Activated CD8-positive, alpha-beta memory T cell treated with anti-CD3 and anti-CD28 coated beads for 1 hour (primary cell): ENCODE data around the gene PCSK5.
"Not testable (repeated sequence)": the region's sequence is repeated elsewhere in the genome, so short reads cannot be mapped to it uniquely, and the experiment has no call there.

Experiments
- DNase-seq, 2 donors: peaks; one replicate each; pipeline ENCODE4 v3.0.0-alpha.2; 2020; ENCODE audit warnings: low read depth in 1 of 2; ENCODE audit errors: extremely low read depth in 1 of 2

Gene PCSK5

GRCh38 chr9:76341616-76342015, 451.1 kb downstream of the PCSK5 start:
- DNase-seq: no peak

GRCh38 chr9:76342201-76342600, 451.7 kb downstream of the PCSK5 start:
- no peak for DNase-seq

- no peak for DNase-seq
These were observed 452.4 kb downstream of the PCSK5 start for GRCh38 chr9:76342858-76343257.

- no peak for DNase-seq
These were observed 459.4 kb downstream of the PCSK5 start for GRCh38 chr9:76349865-76350264.

GRCh38 chr9:76351006-76351405, 460.5 kb downstream of the PCSK5 start:
- no peak for DNase-seq

GRCh38 chr9:76352026-76352620, 461.6 kb downstream of the PCSK5 start:
- DNase-seq: no peak

GRCh38 chr9:76353280-76353679, 462.8 kb downstream of the PCSK5 start:
- no peak for DNase-seq

- no peak for DNase-seq
These were observed 463.7 kb downstream of the PCSK5 start for GRCh38 chr9:76354221-76354620.

- no peak for DNase-seq
These were observed 465.4 kb downstream of the PCSK5 start for GRCh38 chr9:76355886-76356285.

GRCh38 chr9:76357555-76357954, 467.1 kb downstream of the PCSK5 start:
- DNase-seq: no peak

GRCh38 chr9:76358628-76359280, 468.3 kb downstream of the PCSK5 start:
- DNase-seq: no peak

- DNase-seq: no peak
These were observed 468.9 kb downstream of the PCSK5 start for GRCh38 chr9:76359365-76359764.

GRCh38 chr9:76359766-76360165, 469.3 kb downstream of the PCSK5 start:
- DNase-seq: no peak

- DNase-seq: not testable (repeated sequence)
These were observed 472.0 kb downstream of the PCSK5 start for GRCh38 chr9:76362332-76363031.

- DNase-seq: no peak
These were observed 472.5 kb downstream of the PCSK5 start for GRCh38 chr9:76363032-76363395.

GRCh38 chr9:76365028-76365427, 474.6 kb downstream of the PCSK5 start:
- DNase-seq: no peak

- no peak for DNase-seq
These were observed 475.8 kb downstream of the PCSK5 start for GRCh38 chr9:76366275-76366674.

GRCh38 chr9:76369583-76369982, 479.1 kb downstream of the PCSK5 start:
- DNase-seq: no peak

- no peak for DNase-seq
These were observed 480.0 kb downstream of the PCSK5 start for GRCh38 chr9:76370396-76371023.

- no peak for DNase-seq
These were observed 481.4 kb downstream of the PCSK5 start for GRCh38 chr9:76371901-76372300.

- no peak for DNase-seq
These were observed 481.9 kb downstream of the PCSK5 start for GRCh38 chr9:76372336-76372735.
